Putamen (tissue), 1 donor: Measurements from ENCODE around the gene NAA60.
"Not testable (repeated sequence)": the region's sequence is repeated elsewhere in the genome, so short reads cannot be mapped to it uniquely, and the experiment has no call there.

Experiments
- DNase-seq: peaks from one replicate; pipeline ENCODE4 v3.0.0-alpha.2; 2016; ENCODE audit warnings: low spot score

NAA60 gene

DNA sequence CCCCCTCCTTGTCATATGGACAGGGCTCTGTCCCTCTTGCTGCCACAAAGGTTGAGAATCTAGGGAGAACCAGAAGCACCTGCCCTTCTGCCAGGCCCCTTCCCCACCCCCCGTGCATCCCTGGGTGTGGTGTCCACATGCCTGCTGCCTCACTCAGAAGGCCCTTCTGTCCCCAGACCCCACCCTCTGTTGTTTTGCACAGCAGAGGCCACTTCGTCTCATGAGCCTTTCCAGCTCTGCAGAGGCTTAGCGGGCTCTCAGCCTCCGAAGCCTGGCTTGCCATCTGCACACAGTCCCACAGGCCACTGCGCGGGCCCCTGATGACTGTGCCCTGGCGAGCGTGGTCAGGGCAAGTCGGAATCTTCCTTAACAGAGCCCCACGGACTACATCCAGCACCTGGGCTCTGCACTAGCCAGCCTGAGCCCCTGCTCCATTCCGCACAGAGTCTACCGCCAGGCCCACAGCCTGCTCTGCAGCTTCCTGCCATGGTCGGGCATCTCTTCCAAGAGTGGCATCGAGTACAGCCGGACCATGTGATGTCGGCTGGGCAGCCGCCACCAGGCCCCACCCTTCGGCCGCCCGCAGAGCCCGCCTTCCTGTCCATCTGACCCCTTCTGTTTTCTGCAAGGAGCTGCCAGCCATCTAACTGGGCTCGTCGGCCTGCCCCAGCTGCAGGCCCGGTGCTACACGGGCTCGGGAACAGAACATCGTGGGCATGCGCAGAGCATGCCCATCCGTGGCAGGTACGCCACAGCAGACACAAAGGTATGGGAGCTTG, 41.0 kb downstream of the NAA60 start:
- DNase-seq, result no peak

DNA sequence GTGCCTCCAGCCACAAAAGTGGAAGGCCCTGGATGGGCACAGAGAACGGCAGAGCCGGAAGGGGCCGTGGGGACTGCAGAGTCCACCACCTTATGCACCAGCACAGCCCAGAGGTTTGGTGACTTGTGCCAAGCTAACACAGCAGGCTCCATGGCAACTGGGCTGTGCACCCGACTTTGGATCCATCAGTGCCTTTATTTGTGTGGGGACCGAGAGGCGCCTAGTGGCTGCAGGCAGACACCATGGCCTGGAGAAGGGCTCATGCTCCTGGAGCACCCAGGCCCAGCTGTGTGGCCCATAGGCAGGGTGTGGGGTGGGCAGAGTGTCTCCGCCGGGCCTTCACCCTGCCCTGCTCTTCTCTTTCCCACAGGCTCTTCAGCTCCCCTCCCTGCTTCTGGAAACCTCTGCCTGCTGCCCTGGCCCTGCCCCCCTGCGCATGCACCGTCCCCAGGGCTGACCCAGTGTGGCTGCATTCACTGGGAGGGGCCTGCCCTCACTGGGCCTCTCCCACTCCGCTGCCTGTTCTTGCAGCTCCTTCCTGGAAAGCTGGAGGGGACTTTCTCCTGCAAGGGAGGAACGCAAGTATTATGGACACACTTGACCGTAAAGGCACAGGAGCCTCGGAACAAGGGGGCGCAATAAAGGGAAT, 41.7 kb downstream of the NAA60 start:
- no peak for DNase-seq

DNA sequence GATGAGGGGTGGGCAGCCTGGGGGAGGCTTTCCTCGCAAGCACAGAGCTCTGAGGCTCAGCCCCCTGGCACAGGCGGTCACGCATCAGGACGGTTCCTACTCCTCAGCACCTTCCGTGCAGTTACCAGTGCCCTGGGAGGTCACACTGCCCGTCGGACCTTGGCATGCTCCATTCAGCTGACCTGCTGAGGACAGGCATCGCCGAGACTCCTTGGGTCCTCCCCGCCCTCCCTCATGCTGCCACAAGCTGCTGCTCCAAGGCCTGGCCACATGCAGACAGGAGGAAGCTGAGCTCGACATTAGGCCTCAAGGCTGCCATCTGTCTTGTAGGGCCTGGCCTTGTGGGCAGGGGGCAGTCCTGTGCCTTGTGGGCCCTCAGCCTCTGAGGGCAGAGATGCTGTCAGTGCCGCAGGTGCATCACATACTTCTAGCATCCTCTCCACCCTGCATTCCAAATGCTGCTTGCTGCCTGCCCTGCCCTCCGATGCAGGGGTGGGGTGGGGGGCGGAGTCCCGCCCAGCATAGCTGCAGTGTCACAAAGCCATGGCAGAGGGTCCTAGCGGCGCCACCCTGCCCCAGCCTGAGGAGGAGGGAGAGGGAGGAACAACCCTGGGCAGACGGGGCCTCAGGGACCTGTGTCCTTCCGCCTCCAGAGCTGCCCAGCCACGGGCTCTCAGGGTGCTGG, 42.5 kb downstream of the NAA60 start:
- no peak for DNase-seq

DNA sequence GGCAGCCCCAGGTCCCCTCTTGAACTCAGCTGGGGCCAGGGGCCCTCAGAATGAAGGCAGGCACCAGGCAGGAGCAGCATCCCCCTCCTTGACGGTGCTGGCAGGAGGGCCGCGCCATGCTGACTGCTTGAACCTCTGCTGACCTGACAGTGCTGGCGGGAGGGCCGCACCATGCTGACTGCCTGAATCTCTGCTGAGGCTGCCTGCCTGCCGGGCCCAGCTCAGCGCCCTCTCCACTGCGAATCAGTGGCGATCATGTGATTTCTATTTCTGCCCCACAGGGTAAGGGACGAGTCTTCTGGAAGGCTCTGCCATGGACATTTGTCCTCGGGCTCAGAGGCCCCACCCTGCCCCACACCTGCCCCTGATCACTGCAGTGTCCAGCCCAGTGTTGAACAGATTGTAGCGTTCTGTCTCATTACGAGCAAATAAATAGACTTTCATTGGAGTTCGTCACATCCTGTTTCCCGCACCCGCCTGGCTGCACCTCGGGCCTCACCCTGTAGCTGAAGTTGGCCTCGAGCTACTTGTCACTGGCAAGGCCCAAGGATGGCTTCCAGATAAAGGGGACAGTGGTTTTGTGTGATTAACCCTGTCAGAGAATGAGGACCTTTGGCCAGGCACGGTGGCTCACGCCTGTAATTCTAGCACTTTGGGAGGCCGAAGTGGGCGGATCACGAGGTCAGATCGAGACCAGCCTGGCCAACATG, 43.2 kb downstream of the NAA60 start:
- no peak for DNase-seq

DNA sequence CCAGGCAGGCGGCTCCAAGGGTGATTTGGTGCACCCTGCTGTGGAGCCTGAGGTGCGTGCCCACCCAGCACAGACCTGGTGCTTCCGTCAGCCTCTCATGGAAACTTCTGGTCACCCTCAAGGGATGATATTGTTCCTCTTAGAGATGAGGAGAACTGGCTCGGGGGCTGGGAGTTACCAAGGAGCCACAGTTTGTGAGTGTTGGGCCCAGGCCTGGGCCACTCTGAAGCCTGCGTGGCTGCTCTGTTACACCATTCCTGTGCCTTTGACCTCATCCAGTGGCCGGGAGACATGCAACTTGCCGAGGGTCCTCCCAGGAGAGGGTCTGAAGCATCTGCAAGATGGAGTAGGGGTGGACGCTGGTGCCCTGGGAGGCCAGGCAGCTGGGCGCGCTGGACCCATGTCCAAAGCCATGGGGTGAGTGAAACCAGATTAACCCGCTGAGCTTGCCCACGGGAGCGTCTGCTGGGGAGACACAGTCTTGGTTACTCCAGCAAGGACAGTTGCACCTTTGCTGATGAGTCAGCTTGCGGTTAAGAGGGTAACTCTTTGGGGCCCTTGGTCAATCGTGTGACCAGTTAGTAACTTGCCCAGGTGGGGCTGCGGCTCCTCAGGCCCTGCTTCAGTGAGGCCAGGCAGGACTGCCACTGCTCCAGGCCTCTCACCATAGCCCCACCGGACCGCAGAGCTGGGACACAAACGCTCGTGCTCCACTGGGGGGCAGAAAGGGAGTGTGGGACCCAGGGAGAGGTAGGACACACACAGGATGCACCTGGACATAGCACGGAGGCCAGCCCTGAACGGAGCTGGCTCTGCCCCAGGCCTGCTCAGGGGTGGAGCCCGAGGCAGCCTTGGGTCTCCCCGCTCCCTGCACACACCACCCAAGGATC, 44.3 kb downstream of the NAA60 start:
- DNase-seq, result no peak

DNA sequence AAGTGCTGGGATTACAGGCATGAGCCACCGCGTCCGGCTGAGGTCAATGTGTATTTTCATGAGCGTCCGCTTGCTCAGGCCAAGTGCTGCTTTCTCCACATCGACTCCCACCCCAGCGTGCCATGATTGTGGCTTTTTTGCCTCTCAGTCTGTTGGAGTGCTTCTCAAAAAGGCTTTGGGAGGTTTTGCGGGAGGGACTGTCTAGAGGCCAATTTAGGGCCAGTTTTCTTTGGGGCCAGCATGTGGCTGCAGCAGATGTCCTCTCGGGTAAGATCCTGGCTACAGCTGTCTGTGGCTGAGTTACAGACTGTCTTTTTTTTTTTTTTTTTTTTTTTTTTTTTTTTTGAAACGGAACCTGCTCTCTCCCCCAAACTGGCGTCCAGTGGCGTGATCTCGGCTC, 45.3 kb downstream of the NAA60 start:
- no peak for DNase-seq

DNA sequence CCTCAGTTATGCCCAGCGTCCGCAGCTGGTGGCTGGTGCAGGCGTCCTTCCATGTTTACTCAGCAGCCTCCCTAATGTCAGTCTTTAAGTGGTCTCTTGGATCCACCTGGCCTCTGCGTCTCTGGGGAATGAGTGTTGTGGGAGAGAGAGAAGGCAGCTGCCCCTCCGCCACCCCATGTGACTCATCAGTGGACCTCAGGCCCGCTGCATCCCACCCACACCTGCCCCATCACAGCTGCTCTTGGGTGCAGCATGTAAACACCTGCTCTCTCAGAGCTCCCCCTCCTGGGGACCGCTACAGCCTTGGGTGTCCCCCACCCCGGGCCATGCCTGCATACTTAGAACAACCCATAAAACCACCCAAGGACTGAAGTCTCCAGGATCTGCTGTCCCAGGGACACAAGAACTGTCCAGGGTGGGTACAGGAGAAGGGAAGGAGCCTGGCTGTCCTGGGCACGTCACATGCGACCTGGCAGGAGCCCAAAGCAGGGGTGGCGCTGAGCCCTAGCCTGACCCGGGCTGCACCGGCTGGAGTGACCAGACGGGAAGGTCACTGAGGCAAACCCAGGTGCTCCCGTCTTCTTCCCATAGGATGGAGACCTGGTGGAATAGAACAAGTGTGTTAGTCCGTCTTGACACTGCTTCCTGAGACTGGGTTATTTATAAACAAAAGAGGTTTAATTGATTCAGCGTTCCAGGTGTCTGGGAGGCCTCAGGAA, 47.6 kb downstream of the NAA60 start:
- no peak for DNase-seq

DNA sequence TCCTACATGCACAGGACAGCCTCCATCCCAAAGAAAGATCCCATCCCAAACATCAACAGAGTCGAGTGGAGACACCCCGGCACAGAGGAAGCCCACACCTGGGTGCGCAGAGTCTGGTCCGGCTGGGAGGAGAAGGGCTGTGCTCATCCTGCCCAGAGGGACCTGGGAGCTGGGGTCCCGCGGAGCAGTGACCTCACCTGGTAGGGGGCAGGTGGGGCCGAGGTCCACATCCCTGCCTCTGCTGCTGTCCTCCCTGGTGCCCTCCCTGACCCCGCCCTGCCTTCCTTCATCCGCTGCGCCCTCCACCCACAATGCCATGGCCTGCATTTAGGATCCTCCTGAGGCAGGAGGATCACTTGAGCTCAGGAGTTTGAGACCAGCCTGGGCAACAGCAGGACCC, 48.9 kb downstream of the NAA60 start:
- DNase-seq, result no peak

DNA sequence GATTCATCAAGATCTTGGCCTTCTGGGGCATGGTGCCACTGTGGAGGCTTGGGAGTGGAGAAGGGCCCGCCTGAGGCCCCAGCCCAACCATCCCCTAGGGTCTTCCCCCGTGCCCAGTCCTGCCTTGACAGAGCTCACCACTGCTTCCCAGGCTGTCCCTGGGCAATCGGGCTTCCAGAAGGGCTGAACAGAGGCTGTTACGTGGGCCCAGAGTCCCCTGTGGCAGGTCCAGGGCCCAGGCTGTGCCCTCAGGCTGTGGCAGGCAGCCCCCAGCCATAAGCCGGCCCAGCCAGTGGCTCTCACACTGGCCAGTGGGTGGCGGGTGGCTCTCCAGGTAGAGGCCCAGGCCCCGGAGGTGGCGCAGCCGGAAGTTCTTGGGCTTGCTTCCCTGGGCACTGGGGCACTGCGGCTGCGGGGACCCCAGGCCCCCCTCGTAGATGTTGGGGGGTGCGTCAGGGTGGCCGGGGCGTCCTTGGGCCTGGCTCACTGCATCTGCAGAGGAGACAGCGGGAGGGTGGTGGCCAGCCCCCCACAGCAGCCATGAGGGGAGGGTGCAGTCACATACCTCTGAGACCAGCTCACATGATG, 51.0 kb downstream of the NAA60 start:
- no peak for DNase-seq

DNA sequence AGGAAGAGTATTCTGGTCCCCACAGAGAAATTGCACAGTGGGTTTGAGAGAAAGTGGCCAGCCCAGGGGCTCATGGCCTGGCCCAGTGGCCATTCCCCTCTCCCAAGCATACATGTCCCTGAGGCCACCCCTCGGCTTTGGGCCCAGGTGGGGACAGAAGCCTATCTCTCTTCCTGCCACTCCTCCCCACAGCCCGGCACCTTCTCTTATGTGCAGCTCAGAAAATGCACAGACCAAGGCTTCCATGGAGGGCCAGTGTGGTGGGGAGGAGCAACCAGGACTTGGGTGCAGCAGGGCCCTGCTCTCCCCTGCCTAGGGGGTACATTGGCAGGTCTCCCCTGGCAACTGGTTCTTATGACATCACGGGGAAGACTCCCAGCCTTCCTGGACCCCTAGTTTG, 51.7 kb downstream of the NAA60 start, which contains the start of gene C16orf90:
C16orf90 (minus strand) TSS at position 314 of the 400 bp plus-strand sequence; CDS start at position 246, 68 bp downstream.
- DNase-seq, result no peak

DNA sequence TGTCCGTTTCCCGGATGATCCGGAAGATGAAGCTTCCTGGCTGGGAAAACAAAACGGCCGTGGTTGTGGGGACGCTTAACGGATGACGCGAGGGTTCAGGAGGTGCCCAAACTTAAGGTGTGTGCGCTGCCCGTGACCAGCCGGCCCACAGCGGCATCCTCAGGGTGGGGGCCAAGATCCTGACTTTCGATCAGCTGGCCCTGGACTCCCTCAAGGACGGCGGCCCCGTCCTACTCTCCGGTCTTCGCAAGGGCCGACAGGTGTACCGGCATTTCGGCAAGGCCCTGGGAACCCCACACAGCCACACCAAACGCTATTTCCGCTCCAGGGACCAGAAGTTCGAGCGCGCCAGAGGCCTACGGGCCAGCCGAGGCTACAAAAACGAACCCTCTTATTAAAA, 52.9 kb downstream of the NAA60 start:
- no peak for DNase-seq

DNA sequence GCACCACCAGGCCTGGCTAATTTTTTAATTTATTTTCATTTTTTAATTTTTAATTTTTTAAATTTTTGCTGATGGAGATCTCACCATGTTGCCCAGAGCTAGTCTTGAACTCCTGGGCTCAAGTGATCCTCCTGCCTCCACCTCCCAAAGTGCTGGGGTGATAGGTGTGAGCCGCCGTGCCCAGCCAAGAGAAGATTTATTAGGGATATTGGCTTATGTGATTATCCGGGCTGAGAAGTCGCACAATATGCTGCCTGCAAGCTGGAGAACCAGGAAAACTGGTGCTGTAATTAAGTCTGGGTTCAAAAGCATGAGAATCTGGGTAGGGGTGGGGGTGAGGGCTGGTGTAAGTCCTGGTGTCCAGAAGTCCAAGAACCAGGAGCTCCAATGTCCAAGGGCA, 54.3 kb downstream of the NAA60 start:
- DNase-seq, result no peak

DNA sequence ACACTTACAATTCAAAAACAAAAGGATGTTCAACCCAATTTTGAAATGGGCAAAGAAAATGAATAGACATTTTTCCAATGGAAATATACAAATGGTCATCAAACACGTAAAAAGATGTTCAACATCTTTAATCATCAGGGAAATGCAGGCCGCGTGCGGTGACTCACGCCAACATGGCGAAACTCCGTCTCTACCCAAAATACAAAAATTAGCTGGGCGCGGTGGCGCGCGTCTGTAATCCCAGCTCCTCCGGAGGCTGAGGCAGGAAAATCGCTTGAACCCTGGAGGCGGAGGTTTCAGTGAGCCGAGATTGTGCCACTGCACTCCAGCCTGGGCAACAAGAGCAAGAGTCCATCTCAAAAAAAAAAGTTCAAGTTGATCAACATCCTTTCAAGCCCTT, 55.5 kb downstream of the NAA60 start:
- DNase-seq, result no peak

DNA sequence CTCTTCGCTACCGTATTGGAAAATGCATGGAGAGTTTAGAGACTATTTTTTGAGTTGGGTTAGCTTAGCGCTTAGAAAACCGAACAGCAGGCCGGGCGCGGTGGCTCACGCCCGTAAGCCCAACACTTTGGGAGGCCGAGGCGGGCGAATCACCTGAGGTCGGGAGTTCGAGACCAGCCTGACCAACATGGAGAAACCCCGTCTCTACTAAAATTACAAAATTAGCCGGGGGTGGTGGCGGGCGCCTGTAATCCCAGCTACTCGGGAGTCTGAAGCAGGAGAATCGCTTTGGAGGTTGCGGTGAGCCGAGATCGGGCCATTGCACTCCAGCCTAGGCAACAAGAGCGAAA, 57.9 kb downstream of the NAA60 start:
- DNase-seq, result not testable (repeated sequence)

DNA sequence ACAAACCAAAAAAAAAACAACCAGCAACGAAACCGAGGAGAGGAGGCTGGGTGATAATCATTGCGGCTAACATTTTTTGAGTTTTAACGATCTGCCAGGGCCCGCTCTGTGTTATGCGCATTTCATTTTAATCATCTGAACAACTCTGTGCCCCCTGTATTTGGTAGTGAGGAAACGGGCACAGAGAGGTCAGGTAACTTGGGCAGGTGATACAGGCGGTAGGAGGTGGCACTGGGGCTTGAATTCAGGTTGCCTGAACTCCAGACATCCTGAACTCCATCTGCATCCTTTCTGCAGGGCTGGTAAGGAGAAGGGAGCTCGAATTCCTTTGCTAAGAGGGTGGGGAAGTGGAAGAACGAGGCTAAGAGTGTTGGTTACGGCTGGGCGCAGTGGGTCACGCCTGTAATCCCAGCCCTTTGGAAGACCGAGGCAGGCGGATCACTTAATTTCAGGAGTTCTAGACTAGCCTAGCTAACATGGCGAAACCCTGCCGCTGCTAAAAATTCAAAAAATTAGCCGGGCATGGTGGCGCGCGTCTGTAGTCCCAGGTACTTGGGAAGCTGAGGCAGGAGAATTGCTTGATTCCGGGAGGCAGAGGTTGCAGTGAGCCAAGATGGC, 58.4 kb downstream of the NAA60 start:
- DNase-seq, result no peak

DNA sequence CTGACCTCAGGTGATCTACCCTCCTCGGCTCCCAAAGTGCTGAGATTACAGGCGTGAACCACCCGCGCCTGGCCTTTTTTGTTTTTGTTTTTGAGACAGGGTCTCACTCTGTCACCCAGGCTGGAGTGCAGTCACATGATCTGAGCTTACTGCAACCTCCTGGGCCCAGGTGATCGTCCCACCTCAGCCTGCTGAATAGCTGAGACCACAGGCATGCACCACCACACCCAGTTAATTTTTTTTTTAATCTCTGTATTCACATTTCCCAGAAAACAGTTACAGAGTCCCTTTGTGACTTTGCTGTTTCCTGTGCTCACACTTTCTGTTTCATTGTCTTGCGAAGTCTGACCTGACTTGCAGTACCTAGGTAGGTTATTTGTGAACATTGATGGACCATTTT, 60.0 kb downstream of the NAA60 start:
- DNase-seq, result no peak

DNA sequence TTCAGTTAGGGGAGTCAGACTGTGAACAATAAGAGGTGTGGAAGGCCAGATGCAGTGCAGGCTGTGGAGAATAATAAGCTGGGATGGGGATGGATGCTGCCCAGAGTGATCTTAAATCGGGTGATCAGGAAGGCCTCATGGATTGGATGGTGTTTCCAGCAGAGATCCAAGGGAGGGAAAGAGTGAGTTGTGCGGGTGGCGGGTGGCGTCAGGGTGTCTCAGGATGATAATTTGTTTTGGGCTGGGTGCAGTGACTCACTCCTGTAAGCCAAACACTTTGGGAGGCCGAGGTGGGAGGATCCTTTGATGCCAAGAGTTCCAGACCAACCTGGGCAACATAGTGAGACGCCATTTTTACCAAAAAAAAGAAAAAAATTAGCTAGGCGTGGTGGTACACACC, 65.3 kb downstream of the NAA60 start:
- no peak for DNase-seq

DNA sequence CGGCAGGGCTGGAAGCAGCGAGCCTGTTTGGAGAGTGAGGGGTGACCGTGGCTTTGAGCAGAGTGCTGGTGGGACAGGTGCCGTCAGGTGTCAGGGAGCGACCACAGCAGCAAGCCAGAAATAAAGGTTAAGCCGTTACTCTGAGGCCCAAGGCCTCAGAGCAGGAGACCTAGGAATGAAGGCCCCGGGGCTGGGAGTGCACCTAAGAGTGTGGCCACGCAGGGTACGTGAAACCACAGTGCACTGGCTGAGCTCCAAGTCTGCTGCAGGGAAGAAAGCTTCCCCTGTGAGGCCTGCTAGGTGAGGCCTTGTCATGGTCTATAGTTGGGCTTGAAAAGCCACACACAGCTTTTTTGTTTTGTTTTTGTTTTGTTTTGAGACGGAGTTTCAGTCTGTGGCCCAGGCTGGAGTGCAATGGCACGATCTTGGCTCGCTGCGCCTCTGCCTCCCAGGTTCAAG, 66.0 kb downstream of the NAA60 start:
- no peak for DNase-seq

DNA sequence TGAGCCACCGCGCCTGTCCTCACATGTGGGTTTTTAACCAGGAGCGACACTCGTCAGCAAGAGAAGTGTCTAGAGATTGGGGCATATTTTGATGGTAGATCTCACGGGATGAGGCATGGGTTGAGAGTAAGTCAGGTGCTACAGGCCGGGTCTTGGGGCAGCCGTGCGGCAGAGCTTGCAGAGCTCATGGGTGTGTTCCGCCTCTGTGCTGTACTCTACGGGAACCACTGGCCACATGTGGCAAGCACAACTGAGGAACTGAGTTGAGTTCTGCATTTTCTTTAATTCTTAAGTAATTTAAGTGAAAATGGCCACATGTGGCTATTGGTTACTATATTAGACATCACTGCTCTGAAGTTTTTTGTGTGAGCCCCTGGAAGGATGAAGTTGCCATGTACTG, 66.9 kb downstream of the NAA60 start:
- DNase-seq, result no peak
